SIG-M5 (cell line): Measurements from ENCODE around the gene SNX19.
"Not testable (repeated sequence)": the region's sequence is repeated elsewhere in the genome, so short reads cannot be mapped to it uniquely, and the experiment has no call there.

Experiments
- DNase-seq: peaks from one replicate; lab custom pipeline; 2025; lab: John Stamatoyannopoulos, UW

SNX19 gene

DNA sequence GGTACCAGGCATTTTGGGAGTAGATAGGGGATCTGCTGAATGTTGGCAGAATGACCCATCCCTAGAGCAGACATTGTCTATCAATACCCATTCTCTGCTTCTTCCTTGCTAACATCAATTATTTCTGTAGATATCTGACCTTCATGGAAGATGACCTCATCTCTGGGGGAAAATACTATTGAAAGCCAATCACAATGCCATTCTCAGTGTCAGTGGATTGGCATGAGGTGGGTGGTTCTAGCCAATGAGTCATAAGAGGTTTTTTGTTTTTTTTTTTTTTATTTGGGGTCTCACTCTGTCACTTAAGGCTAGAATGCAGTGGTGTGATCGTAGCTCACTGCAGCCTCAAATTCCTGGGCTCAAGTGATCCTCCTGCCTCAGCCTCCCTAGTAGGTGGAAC, 42.5 kb downstream of the SNX19 start:
- no peak for DNase-seq

- DNase-seq, result no peak
These were observed 43.3 kb downstream of the SNX19 start for GRCh38 chr11:130872981-130873380.

GRCh38 chr11:130872513-130872912, 43.8 kb downstream of the SNX19 start:
- no peak for DNase-seq

GRCh38 chr11:130872102-130872501, 44.2 kb downstream of the SNX19 start:
- DNase-seq, result no peak

DNA sequence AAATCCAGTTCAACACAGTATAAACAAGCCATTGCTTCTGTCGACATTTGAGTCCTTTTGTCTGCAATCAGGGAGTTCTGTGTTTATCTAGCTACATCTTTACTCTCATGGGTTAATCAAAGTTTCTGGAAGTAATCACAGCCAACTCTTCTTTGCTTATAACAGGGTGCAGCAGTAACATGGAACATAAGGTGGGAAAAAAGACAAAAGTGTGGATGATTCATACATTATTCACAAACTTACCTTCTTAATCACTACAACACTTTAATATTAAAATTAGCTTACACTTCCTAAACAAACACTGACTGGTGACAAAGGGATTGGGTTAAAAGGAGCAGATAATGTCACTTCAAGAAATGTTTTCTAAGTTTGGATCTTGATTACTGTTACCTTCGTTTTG, 44.7 kb downstream of the SNX19 start:
- DNase-seq, result no peak

DNA sequence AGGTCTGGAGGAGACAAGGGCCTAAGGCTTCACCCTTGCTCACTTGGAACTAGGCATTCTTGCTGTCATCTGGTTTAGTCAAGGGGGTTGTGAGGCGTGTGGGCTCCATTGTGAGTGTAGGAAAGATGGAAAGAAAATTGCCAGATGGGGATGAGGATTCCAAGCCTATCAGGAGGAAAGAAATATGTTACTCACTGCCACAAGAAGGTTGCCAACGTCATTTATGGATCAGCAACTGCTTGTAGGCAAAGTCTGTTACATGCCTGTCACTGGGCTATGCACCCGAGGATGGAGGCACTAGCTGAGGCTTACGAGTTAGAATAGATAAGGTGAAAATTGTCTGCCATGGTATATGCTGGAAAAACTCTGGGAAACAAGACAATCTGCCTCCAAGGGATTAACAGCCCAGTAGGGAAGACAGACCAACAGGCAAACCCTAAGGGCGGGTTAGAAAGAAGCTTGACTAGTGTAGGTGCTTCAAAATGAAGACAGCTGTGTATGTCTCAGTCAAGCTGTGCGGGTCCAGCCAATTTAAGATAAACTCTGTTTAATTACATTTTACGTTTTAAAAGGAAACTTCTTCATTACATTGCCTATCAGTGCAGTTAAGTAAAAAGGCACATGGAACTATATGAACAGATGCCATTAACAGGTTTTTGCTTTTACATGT, 47.4 kb downstream of the SNX19 start:
- no peak for DNase-seq

DNA sequence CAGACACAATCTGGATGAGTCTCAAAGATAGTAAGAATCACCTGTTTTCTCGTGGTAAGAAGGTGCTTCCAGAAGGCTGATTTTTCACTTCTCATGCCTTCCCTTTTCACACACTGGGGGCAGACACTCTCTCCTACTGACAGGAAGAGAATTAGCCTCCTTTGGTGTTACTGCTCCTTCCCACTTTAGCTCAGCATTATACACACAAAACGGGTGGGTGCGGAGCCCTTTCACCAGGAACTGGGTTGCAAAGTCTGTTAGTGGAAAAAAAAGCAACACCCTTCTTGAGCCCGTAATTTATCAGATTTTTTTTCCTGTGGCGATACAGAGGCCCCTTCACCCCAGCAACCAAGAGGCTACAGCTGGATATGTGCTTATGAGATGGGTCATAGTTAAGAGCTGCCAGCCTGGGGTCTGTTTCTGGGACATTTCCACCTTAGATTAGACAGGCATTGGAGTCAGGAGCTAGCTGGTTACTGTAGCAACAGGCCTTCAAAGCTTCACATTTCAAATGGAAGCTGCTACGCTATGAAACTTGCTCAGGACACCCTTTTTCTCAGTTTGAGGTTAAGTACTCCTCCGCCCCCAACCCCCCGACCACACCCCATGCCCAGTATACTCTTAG, 48.1 kb downstream of the SNX19 start:
- DNase-seq, result no peak

- no peak for DNase-seq
These were observed 49.4 kb downstream of the SNX19 start for GRCh38 chr11:130866831-130867230.

GRCh38 chr11:130865774-130866114, 50.5 kb downstream of the SNX19 start:
- no peak for DNase-seq

DNA sequence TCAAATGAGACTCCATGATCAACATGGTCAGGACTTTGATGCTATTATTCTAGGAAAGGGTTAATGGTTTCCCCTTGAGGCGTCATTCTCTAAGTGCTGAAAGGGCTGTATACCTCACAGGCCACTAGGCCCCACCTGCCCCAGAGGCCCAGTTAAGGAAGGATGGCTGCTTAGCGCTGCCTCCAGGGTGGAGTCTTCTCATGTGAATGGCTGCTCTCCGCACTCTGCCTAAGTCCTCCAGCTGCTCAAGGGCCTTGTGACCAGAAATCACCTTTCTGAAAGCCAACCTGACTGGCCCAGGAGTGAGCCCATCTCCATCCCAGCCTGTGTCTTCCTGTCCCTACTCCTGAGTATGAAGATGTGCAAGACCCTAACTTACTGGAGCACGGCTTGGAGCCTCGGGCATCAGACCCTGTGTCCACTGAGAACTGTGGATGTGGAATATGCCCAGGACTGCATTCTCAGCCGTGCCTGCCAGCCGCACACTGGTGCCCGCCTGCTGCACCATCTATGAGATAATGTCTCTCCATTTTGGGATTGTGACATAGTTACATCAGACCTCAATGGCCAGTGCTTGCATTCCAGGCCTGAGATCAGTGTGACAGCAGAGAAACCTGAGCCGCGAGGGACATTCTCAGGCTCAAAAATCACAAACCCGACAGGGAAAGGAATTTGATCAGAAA, 51.0 kb downstream of the SNX19 start:
- DNase-seq, result no peak

DNA sequence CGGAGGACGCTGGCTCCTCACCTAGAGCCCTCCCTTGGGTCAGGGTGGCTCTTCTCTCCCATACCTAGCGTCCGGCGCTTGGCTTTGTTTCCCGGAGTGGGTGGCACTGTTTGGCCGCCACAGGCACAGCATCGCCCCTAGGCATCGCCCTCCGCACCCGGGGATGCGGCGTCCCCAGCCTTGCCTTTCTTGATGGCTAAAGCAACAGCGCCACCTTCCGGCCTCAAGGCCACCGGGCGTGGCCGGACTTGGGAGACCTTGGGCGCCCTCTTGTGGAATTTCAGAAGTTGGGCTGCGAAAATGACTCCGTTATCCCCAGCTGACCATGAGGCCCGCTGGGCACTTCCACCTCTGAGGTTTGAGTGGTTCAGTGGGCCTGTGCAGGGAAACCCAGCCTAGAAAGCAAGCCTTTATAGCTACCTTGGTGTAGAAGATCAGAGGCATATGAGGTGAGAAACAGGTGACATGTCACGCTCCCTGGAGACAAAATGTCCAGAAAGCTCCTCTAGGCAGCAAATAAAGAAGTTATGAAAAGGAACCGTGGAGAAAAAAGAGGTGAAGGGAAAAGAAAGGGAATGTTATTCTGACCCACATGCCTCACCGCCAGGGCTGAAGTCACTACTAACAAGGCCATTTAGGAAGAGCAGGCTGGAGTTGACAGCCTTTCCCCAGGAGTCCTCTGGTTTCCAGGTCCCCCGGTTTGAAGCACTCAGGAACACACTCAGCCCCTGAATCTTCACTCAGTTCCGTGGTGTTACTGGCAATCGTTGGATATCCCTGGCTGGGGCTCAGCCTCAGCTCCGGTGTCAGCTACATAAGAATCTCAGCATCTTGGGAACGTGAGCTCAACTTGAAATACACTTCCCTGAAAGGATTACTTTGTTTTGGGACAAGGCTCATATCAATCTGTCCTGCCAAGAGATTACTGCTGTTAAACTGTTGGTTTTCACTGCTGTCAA, 54.1 kb downstream of the SNX19 start:
- DNase-seq, result no peak

DNA sequence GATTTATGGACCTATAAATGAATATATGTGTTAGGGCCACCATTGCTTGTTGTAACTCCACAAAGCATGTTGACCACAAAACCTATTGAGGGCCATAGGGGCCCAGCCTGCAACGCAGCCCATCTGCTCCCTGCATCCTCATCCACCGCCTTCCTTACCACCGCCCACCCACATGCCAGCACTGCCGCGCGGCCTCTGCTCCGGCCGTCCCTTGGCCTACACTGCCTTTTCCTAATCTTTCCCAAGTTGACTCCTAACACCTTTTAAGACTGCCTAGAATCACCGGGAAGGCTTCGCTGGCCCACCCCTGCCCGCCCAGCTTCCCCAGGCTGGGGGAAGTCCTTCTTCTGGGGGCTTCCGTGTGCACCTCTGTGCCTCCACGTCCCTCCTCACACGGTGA, 55.0 kb downstream of the SNX19 start:
- DNase-seq, result no peak

GRCh38 chr11:130859886-130860285, 56.4 kb downstream of the SNX19 start:
- no peak for DNase-seq

DNA sequence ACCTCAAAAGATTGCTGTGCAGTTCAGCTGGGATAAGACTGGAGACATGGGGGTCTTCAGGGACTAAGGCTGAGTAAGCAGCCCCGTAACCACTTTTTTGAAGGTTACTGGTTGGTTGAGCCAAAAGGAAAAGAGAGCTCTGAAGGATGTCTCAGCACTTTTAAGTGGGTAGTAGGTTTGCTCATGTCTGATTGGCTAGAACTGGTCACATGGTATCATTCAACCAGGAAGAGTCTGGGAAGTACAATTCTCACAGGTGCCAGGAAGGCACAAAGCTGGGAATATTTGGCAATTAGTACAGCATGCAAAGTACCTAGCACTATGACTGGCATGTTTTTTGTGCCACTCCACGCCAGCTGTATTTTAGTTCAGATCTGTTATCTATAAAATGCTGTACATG, 58.1 kb downstream of the SNX19 start:
- no peak for DNase-seq

GRCh38 chr11:130855707-130856106, 60.6 kb downstream of the SNX19 start:
- DNase-seq, result not testable (repeated sequence)

DNA sequence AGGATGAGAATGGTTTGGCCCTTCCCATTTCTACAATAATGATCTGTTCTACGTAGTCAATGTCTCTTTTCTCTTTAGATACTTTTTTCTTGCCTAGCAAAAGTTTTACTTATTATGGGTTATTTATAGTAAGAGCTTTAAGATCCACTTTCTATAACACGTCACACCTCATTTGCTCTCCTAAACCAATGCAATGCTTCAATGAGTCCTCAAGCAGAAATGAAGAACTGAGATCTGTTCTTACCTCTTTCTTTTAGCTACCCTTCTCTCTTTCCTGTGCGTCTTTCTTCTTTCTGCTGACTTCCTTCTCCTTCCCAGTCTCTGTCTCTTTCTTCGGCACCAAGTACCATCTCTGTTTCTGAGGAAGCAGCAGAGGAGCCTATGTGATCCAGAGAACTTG, 61.8 kb downstream of the SNX19 start:
- DNase-seq, result no peak

- no peak for DNase-seq
These were observed 63.7 kb downstream of the SNX19 start for GRCh38 chr11:130852589-130852988.

DNA sequence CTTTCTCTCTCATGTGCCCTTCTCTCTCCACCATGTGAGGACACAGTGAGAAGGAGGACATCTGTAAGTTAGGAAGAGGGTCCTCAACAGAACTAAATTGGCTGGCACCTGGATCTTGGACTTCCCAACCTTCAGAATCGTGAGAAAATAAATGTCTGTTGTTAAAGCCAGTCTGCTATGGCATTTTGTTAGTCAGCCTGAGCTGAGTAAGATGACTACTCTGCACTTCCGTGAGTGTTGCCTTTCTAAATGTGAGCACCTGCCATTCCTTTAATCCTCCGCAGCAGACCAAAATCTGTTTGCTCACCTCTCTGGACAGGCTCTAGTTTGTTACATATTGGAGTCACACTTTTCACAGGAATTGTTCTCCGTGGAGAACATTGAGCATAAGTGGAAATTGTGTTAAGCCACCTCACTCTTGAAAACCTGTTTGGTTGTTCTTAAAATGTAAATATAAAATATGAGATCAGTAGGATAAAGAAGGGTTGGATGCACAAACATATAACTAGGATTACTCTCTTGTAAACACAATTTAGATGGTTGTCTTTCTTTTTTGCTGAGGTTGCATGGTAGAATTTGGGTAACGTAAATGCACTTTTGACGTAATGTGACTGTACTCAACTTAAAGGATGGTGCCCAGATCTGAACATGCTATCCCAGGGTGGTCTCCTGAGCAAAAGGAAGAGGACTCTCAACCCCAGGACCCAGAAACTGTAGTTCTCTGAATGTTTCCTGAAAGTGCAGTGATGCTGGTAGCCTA, 65.9 kb downstream of the SNX19 start:
- no peak for DNase-seq

GRCh38 chr11:130849215-130849568, 67.1 kb downstream of the SNX19 start:
- DNase-seq, result no peak

GRCh38 chr11:130848361-130849214, 67.7 kb downstream of the SNX19 start:
- no peak for DNase-seq

DNA sequence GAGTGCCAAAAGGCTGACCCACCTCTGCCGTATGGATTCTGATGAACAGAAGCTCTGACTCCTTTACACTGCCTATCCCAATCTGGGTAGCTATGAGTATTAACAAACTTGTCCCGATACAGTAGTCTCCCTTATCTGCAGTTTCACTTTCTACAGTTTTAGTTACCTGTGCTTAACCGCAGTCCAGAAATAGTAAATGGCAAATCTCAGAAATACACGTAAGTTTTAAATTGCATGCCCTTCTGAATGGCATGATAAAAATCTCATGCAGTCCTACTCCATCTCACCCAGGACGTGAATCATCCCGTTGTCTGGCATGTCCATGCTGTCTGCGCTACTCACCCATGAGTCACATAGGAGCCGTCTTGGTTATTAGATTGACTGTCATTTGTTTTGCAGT, 68.8 kb downstream of the SNX19 start:
- no peak for DNase-seq
